Smooth muscle cell of the brain vasculature (primary cell): ENCODE results near the gene TMEM9.
A peak's percentile ranks its signal among the peaks of the same experiment; 100 is the strongest.

Experiments
- DNase-seq: peaks from one replicate; pipeline ENCODE4 v3.0.0-alpha.2; 2012; ENCODE audit warnings: low read depth, low spot score

TMEM9 gene

GRCh38 chr1:201145816-201146215, 8.5 kb downstream of the TMEM9 start:
- DNase-seq: no peak

DNA sequence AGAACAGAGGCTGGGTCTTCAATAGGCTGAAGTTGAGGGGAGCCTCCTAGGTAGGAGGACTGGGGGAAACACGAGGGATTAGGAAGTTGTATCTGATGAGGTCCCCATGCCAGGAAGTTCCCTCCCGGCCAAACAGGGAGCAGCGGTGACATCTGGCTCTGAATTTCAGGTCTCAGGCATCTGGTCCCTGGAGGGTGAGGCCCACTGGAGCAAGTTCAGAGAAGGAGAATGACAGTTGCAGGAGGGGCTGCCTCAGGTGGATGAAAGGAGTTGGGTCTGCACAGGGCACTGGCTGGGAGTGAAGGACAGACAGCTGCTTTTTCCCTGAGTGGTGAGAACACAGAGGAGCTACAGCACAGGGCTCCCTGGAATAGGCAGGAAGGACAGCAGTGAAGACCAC, 9.1 kb downstream of the TMEM9 start:
- no peak for DNase-seq

DNA sequence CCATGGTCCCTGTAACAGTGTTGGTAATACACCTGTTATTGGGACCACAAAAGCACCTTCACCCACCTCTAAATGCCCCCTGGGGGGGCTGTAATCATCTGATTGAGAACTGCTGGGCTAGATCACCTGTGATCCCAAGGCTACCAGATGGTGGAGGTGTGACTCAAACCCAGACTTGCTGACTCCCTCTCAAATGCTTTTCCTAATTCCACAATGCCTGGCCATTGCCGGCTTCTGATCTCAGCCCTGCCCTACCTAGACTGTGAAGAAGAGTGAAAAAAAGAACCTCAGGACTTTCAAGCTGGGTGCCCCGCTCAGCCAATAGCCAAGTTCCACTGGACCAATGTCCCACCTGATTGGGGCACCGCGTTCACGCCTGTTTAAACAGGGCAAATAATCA, 9.6 kb downstream of the TMEM9 start:
- no peak for DNase-seq

- no peak for DNase-seq
These were observed 10.3 kb downstream of the TMEM9 start for GRCh38 chr1:201143726-201144635.

DNA sequence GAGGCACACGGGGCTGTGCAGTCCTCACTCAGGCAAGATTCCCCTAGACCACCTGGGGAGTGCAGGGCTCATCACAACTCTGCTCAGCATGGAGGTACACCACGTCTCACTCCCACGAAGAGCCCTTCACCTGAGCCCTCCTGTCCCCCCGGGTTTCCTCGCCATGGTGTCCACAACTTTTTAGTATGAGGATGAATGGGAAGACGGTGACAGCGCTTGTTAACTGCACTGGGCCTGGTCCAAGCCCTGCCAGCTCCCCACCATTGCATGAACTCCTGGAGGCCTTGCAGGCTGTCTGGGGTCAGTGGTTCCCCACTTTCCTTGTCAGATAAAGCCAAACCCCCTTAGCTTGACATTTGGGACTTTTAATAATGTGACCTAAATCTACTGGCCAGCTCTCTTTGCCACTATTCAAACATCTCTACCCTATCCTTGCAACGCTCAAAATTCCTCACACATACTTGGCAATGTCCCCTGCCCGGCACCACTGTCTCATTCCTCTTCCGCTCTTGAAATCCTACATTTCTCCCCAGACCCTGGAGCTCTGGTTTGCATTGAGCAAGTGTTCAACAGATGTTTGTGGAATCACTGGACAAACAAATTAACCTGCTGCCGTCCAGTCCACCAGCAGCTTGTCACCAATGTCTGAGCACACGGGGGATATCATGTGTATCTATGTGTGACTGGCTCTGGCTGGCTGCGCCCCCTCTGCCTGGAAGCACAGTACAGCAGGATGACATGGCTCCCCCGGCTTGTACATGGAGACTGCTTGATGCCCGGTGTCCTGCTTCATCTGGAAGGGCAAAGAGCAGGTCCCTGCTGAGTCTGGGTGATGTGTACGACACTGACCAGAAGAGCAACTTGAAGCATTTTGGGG, 11.2 kb downstream of the TMEM9 start:
- no peak for DNase-seq

- no peak for DNase-seq
These were observed 12.0 kb downstream of the TMEM9 start for GRCh38 chr1:201142011-201142848.

DNA sequence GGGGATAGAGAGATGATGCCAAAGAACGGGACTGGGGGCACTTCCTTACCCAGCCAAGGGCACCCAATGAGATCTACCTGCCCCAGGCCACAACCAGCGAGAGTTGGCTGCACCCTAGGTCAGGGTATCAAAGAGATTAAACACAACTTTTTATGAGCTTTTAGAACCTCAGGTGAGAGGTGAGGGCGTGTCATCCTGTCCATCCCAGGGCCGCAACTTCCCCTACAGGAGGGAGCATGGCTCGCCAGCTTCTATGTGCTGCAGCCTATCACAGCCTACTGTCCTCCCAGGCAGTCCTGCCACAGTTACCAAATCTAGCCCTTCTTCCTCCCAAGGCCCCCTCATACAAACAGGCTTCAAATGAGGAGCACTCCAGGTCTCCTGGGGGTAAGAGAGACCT, 12.9 kb downstream of the TMEM9 start:
- no peak for DNase-seq

GRCh38 chr1:201140941-201141260, 13.4 kb downstream of the TMEM9 start:
- DNase-seq: no peak

GRCh38 chr1:201140235-201140940, 13.9 kb downstream of the TMEM9 start:
- DNase-seq: no peak

DNA sequence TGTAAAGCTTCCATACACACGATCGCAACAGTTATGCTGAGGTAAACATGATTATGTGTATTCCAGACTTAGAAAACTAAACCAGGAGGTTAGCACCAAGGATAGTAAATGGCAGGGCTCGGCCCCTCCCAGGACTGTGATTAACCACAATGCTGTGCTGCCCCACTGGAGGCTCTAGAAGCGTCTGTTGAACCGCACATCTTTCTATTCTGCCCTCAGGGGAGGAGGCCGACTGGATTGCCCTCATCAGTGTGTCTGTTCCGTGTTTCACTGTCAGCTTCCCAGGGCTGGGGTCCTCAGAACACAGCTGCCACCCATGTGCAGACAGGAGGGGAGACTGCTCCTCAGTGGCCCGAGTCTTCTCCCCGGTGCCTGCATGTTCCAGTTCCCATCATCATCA, 14.5 kb downstream of the TMEM9 start:
- DNase-seq: no peak

- no peak for DNase-seq
These were observed 15.0 kb downstream of the TMEM9 start for GRCh38 chr1:201139306-201139705.

- DNase-seq: no peak
These were observed 15.9 kb downstream of the TMEM9 start for GRCh38 chr1:201138311-201138840.

- DNase-seq: peak; percentile 52
These were observed 16.5 kb downstream of the TMEM9 start for GRCh38 chr1:201137579-201138310.

DNA sequence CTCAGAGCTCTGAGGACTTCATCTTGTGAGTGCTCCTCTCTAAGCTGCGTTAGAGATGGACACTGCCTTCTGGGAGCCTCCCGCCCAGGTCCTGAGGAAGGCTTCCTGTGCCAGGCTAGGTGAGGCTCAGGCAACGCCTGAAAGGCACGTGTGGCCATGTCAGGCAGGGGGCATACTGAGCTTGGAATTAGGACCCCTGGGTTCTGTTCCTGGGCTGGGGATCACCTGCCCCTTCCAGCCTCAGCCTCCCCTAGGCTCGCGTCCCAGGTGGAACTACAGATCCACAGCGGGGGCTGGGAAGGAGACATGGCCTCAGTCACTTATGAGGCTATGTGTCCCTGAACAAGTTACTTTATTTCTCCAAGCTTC, 17.3 kb downstream of the TMEM9 start:
- no peak for DNase-seq

DNA sequence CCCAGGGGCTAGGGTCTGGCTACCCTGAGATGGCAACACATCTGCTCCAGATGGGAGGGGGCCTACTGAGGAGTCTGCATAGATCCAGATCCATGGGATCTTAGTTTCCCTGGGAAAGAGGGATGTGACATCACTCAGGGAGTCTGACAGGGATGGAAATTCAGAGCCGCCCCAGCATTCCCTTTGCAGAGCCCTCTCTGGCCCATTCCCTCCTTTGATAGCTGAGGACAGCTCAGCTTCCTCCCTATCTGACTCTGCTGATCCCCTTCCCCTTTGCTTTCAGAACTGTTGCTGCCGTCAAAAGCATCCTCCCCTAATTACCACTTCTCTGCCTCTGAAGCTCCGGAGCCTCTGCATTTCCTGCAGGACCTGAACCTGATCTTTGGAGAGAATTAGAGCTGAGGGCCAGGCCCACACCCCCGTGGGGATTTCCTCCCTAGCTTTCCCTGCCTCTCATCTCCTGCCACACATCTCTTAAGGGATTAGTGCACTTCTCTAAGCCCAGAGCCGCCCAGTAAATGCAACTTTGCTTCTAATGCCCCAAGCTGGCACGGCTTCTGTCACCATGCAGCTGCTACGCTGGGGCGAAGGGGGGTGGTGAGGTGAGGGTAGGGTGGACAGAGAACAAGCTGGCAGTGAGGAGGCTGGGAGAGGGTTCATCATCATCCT, 17.8 kb downstream of the TMEM9 start:
- no peak for DNase-seq

- DNase-seq: no peak
These were observed 19.9 kb downstream of the TMEM9 start for GRCh38 chr1:201134405-201134804.

DNA sequence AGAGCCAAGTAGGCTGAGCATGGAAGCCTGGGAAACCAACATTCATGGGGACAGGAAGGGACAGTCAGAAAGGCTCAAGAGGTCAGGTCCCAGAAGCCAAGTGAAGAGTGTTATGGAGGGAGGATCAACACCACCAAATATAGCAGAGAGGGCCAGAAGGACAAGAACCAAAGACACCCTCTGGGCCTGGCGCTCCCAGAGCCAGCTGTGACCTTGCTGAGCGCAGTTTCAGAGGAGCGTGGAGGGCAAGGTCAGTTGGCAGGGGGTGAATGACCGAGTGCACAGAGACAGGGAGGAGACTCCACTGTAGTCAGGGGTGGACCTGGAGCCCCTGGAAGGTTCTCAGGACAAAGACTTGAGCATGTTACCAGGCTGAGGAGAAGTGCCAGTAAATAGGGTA, 22.9 kb downstream of the TMEM9 start:
- DNase-seq: no peak

DNA sequence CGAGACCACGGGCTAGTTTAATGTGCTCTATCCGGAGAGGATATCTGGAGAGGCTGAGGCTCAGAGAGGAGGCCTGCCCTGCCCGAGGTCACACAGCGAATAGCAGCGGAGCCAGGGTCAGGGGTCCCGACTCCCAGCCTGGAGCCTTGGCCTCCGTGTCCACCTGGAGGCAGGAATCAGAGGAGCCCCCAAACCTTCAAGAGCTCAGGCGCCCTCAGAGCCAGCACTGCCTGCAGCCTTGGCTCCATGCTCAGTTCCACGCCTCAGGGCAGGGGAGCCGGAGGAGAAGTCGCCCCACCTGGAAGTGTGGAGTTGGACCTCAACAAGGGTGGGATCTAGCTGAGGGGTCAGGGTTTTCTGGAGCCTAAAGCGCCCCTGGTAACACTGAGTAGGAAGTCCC, 25.3 kb downstream of the TMEM9 start:
- DNase-seq: no peak

DNA sequence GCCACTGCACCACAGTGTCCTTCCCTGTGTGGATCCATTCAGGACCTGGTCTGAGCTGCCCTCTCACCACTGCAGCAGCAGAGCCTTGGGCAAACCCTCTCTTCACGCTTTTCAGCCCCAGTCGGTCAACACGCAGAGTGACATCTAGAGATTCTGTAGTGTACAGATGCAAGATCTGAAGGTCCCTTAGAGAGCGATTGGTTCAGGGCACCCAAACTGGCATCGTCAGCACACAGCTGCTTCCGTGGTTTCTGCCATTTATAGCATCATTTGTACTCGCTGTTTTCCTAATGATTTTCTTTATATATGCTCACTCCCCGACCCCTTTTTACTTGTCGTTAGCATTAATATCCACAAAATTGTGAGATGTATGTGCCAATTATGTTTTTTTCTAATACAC, 25.8 kb downstream of the TMEM9 start:
- DNase-seq: no peak
